Choroid plexus epithelial cell (primary cell): Measurements from ENCODE around the gene TACR1.
"Not testable (repeated sequence)": the region's sequence is repeated elsewhere in the genome, so short reads cannot be mapped to it uniquely, and the experiment has no call there.

ENCODE experiments used
- DNase-seq: peaks from one replicate; pipeline ENCODE4 v3.0.0-alpha.2; 2010; ENCODE audit warnings: low read depth
- H3K4me3 ChIP-seq: 2 replicates; pipeline ENCODE4 v1.5.1; 2011; ENCODE audit warnings: low read depth, mild to moderate bottlenecking, control low read depth, low read length, moderate library complexity
- TF ChIP-seq, protein P1 (sequence below): conservative IDR thresholded peaks from 2 replicates; pipeline ENCODE4 v1.5.1; 2011; ENCODE audit warnings: low read depth, mild to moderate bottlenecking, control low read depth, inconsistent platforms, low read length, moderate library complexity

The TACR1 gene, protein sequence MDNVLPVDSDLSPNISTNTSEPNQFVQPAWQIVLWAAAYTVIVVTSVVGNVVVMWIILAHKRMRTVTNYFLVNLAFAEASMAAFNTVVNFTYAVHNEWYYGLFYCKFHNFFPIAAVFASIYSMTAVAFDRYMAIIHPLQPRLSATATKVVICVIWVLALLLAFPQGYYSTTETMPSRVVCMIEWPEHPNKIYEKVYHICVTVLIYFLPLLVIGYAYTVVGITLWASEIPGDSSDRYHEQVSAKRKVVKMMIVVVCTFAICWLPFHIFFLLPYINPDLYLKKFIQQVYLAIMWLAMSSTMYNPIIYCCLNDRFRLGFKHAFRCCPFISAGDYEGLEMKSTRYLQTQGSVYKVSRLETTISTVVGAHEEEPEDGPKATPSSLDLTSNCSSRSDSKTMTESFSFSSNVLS

DNA sequence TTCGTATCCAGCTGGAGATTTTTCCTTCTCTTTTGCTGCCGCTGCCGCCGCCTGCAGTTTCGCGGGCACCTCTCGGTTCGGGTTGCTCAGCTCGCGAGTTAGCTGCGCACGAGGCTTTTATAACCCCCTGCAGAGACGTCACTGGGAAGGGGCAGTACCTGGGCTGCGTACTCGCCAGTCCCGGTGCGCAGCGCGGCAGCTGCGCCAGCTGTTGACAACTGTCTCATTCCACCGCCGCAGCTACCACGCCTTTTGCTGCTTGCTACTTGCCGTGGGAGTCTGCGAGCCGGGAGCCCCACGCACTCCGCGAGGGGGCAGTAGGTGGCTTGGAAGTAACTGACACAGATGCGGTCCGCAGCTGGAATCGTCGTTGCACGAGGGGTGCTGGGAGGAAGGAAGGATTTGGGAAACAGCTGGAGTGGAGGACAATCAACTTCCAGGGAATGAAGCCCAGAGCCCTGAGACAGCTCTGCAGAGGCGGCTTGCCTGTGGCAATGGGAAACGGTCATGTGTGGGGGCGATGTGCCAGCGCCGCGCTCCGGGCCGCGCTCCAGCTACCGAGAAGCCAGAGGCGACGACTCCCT is at the start of gene TACR1:
Gene TACR1 (minus strand): TSS at position 93 of the 584 bp plus-strand sequence. CDS start 586 bp downstream, outside the sequence.
- peak; percentile 64 for DNase-seq
- H3K4me3 ChIP-seq = peak within 1 kb of the TSS; percentile 24
- TF ChIP-seq, protein P1, sequence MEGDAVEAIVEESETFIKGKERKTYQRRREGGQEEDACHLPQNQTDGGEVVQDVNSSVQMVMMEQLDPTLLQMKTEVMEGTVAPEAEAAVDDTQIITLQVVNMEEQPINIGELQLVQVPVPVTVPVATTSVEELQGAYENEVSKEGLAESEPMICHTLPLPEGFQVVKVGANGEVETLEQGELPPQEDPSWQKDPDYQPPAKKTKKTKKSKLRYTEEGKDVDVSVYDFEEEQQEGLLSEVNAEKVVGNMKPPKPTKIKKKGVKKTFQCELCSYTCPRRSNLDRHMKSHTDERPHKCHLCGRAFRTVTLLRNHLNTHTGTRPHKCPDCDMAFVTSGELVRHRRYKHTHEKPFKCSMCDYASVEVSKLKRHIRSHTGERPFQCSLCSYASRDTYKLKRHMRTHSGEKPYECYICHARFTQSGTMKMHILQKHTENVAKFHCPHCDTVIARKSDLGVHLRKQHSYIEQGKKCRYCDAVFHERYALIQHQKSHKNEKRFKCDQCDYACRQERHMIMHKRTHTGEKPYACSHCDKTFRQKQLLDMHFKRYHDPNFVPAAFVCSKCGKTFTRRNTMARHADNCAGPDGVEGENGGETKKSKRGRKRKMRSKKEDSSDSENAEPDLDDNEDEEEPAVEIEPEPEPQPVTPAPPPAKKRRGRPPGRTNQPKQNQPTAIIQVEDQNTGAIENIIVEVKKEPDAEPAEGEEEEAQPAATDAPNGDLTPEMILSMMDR = peak; percentile 72

DNA sequence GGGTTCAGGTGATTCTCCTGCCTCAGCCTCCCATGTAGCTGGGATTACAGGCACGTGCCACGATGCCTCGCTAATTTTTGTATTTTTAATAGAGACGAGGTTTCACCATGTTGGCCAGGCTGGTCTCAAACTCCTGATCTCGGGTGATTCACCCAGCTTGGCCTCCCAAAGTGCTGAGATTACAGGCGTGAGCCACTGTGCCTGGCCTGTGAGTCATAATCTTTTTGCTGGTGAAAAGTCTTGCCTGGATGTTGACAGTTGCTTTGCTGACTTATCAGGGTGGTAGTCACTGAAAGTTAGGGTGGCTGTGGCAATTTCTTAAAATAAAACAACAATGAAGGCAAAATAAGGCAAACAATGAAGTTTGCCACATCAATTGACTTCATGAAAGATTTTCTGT is 49.3 kb upstream of the TACR1 start:
- DNase-seq = peak; percentile 24
- H3K4me3 ChIP-seq = not testable (repeated sequence)

DNA sequence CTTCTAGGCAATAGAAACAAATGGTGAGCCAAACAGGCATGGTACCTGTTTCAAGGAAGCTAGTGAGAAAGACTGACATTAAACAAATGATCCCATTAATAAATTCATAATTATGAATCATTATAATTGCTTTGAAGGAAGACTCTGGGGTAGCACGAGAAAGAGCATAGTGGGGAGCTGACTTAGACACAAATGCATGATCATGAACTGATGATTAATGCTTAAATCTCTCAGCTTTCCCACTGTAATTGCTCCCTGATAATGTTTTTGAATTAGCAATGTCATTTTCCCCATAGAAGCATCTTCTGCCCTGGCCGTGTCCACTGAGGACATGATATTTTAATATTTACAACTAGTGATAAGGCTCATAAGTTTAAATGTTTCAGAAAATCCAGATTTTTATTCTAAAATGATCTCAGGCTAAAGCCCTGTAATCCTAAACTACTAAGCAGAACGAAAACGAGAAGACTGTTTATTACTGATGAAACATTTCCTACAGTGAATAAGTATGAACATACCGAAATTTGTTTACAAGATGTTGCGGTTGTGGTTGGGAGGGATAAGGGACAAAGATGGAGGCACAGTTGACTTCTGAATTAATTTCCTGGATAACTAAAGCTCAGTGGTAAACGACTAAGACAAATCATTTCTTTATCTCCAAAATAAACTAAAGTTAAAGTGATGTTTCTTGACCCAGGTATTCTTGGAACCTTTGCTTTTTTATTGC is 47.3 kb upstream of the TACR1 start:
- no peak overlapping the region for H3K4me3 ChIP-seq
- DNase-seq = peak; percentile 8
- TF ChIP-seq, protein P1 = no peak

DNA sequence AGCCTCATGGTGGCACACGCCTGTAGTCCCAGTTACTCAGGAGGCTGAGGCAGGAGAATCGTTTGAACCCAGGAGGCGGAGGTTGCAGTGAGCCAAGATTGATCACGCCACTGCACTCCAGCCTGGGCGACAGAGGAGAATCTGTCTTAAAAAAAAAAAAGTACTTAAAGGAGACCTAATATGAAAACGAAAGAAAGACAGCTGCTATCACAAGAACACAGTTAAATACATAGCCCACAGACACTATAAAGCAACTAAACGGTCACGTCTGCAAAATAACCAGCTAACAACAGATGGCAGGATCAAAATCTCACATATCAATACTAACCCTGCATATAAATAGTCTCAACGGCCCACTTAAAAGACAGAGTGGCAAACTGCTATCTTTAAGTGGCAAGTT is 43.9 kb upstream of the TACR1 start:
- DNase-seq = no peak
- no peak overlapping the region for H3K4me3 ChIP-seq
- TF ChIP-seq, protein P1 = no peak

DNA sequence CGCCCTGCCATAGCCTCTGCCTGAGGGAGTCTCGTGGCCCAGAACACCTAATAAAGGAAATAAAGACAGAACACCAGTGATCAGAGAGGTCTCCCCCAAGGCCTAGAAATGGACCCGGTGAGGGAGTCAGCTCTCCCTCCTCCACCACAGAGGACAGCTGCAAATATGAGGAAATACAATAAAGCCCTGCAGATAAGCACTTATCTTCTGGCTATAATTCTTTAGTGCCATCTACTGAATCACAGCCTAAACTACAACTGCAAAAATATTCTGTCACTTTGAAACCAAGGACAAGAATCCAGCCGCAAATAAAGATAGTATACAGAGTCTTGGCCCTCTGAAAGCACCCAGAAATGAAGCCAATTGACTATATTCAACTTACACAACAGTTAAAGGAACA is 42.4 kb upstream of the TACR1 start:
- DNase-seq = peak; percentile 59
- TF ChIP-seq, protein P1 = peak; percentile 61
- H3K4me3 ChIP-seq = no peak overlapping the region

DNA sequence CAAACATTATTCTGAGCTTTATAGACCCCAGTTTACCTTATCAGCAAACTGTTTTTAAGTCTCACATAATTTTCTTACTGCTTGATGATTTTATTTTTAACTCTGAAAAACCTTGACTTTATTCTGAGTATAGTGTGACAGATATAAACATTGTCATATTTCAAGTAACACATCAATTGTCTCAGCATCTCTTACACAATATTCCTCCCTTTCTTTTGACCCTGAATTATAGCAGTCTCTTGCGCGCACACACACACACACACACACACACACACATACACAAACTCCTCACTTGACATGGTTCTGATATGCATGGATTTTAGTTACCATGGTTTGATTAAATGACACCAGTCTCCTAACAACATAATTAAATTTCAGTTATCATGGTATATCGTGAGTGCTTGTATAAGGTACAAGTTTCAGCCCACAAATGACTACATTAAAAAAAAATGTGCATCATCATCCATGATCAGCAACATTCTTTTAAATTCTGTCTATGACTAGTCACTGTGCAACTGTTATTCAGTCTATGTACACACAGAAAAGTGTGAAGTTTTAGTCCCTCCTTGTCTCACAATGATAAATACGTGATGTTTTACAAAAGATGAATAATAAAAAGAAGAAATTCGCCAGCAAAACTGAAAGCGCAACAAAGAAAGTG is 39.5 kb upstream of the TACR1 start:
- TF ChIP-seq, protein P1 = no peak
- peak; percentile 70 for DNase-seq
- H3K4me3 ChIP-seq = no peak overlapping the region

DNA sequence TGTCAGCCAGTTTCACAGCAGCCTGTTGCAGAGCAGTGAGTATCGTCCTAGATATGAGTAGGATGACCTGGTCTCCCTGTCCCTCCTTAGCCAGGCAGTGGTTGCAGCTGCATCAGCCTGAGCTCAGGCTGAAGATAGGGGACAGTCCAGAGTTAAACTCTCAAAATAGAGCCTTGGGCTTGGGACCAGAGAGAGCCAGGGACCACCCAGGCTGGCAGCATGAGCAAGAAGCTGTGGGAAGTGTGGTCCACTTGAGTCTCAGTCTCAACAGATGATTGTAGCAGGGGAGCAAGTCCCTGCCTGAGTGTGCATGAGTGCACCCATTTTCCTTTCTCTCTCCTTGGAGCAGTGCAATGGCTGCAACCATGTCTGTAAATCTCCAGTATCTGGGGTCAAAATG is 38.0 kb upstream of the TACR1 start:
- TF ChIP-seq, protein P1 = no peak
- no peak for DNase-seq
- H3K4me3 ChIP-seq = no peak overlapping the region
